ENCODE results near the gene PIP5K1B. TPM values are rescaled to one million over a fixed set of nuclear protein-coding genes. Genes with fewer than 3 reads are reported as not detected.

PIP5K1B gene
- total and polyA plus RNA-seq, 2 of the 13 experiments (the other 11 are each of a cell fraction or from before 2014, with no cell fraction given), result 15.8 to 17.5 TPM

DNA sequence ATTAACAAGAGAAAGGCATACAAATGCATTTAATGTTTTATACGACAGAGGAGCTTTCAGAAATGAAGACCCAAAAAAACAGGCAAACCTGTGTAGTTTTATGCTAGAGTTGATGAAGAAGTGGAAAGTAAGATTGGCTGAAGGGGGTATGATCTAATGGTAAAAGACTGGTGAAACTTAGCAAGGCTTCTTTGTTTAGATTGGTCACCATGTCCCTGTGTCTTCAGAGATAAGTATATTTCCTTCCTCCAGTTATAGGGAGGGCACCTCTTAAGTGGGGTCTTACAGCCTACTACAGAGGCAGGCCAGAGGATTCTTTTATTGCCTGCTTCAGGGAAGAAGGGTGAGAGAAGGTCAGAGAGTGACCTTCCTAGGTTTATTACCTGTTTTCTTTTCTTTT, 252.4 kb downstream of the PIP5K1B start:
- BruUV-seq (replicated peaks), result no TSS peak
- H3K36me3 ChIP-seq (replicated peaks in 1 of 2; ENCODE audit: control insufficient read depth in 1 of 2, insufficient read depth in 2 of 2, low read length in 2 of 2), result peaks cover 4 to 5% of the 10 kb centered on the region in 2 experiments; a peak in 4 of 5 replicates
- no peaks in the 10 kb centered on the region for H3K4me1 ChIP-seq (ENCODE audit: insufficient read depth, low read length)
- no peak overlapping the region for H3K27ac ChIP-seq (ENCODE audit: extremely low read length, insufficient read depth, low read length)
- H3K79me2 ChIP-seq (ENCODE audit: insufficient read depth, low read length), result no peaks in the 10 kb centered on the region
- DNase-seq (ENCODE audit: low spot score), result no peak
- H3K4me3 ChIP-seq (replicated peaks in 1 of 3; ENCODE audit: insufficient read depth in 1 of 3, low read depth in 2 of 3, low read length in 3 of 3), result no peak overlapping the region
- no peak overlapping the region for H2AFZ ChIP-seq (ENCODE audit: low read length)
- no peak for ATAC-seq
- H3K9me3 ChIP-seq (ENCODE audit: low read length), result no peaks in the 10 kb centered on the region
- FAIRE-seq, result no peak
- POLR2A ChIA-PET, result no interaction called here
- TF ChIP-seq RAD51 (IDR thresholded peaks at IDR 0.05; ENCODE audit: borderline replicate concordance) (no peak), PHF20 (CRISPR knock-in tag; IDR thresholded peaks at IDR 0.05) (no peak), CBX1 (IDR thresholded peaks at IDR 0.05; ENCODE audit: low read depth) (no peak), ZNF607 (CRISPR knock-in tag; IDR thresholded peaks at IDR 0.05; ENCODE audit: borderline replicate concordance) (no peak), ZNF674 (CRISPR knock-in tag; IDR thresholded peaks at IDR 0.05; ENCODE audit: low read depth) (no peak), MAFF (IDR thresholded peaks at IDR 0.05; ENCODE audit: low read depth, low read length) (no peak), NPAS2 (CRISPR knock-in tag; IDR thresholded peaks at IDR 0.05; ENCODE audit: borderline replicate concordance) (no peak), NCOA5 (CRISPR knock-in tag; IDR thresholded peaks at IDR 0.05) (no peak), FOXP4 (CRISPR knock-in tag; IDR thresholded peaks at IDR 0.05) (no peak), RBFOX2 (IDR thresholded peaks at IDR 0.05; ENCODE audit: low read depth, low read length) (no peak)
- TF ChIP-seq, protein P1, sequence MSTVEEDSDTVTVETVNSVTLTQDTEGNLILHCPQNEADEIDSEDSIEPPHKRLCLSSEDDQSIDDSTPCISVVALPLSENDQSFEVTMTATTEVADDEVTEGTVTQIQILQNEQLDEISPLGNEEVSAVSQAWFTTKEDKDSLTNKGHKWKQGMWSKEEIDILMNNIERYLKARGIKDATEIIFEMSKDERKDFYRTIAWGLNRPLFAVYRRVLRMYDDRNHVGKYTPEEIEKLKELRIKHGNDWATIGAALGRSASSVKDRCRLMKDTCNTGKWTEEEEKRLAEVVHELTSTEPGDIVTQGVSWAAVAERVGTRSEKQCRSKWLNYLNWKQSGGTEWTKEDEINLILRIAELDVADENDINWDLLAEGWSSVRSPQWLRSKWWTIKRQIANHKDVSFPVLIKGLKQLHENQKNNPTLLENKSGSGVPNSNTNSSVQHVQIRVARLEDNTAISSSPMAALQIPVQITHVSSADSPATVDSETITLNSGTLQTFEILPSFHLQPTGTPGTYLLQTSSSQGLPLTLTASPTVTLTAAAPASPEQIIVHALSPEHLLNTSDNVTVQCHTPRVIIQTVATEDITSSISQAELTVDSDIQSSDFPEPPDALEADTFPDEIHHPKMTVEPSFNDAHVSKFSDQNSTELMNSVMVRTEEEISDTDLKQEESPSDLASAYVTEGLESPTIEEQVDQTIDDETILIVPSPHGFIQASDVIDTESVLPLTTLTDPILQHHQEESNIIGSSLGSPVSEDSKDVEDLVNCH (CRISPR knock-in tag; IDR thresholded peaks at IDR 0.05), result no peak
- 98% methylated on average over 1 of the region's 1 CpG for WGBS (ENCODE audit: low lambda C conversion rate)
- no peak overlapping the region for H3K9ac ChIP-seq (ENCODE audit: insufficient read depth, low read depth, low read length)
- no peak overlapping the region for H3K4me2 ChIP-seq (ENCODE audit: low read depth, low read length)
- CTCF ChIA-PET (ENCODE audit: low intra/inter-chr PET ratio, low total read pairs), result no interaction called here
- in situ Hi-C loops (cut with HindIII; ENCODE audit: extremely low pct_ligation_motif_present, low pct_unique_long_range_greater_than_20kb), result no loop called here
- no peaks in the 10 kb centered on the region for H3K27me3 ChIP-seq (ENCODE audit: control insufficient read depth in 1 of 2, insufficient read depth in 2 of 2, low read length in 2 of 2)
- no peaks in the 10 kb centered on the region for H4K20me1 ChIP-seq (ENCODE audit: insufficient read depth, low read length)
- intact Hi-C loops (cut with micrococcal nuclease; ENCODE audit: unreplicated experiment), result no loop called here
